HCT116 (cell line): Measurements from ENCODE around the gene GOLGA2.

Experiments
- CTCF ChIP-seq, 3 experiments: fragments of 200-600 bp in 1 of 3; sonication (generic) in 1 of 3; IDR thresholded peaks in 2 of 3; conservative IDR thresholded peaks in 1 of 3; 2 replicates each; pipeline ENCODE4 v1.5.1; 2012 to 2017; ENCODE audit warnings: low read depth in 2 of 3, low read length in 2 of 3, antibody characterized with exemption in 1 of 3, borderline replicate concordance in 1 of 3, control low read depth in 1 of 3, mild to moderate bottlenecking in 1 of 3, mixed read lengths in 1 of 3, mixed run types in 1 of 3, moderate library complexity in 1 of 3; ENCODE audit not compliant: insufficient read depth in 1 of 3
- EGR1 ChIP-seq: IDR thresholded peaks from 2 replicates; pipeline ENCODE4 v1.6.1; 2012; ENCODE audit warnings: low read depth
- EZH2 ChIP-seq: fragments of 200-600 bp; sonication (generic); IDR thresholded peaks from 2 replicates; pipeline ENCODE4 v1.6.1; 2017; ENCODE audit warnings: antibody characterized with exemption, mixed run types
- JUND ChIP-seq: IDR thresholded peaks from 2 replicates; pipeline ENCODE4 v1.6.1; 2012
- YY1 ChIP-seq: IDR thresholded peaks from 2 replicates; pipeline ENCODE4 v1.6.1; 2011; ENCODE audit warnings: low read length, low read depth, moderate library complexity, mild to moderate bottlenecking; ENCODE audit not compliant: insufficient replicate concordance; ENCODE audit errors: extremely low read depth

- TF ChIP-seq EGR1 (no peak), CTCF (IDR thresholded peaks at IDR 0.05 in 2 of 3, conservative IDR thresholded peaks at IDR 0.05 in 1 of 3; ENCODE audit: borderline replicate concordance in 1 of 3, insufficient read depth in 1 of 3, low read depth in 2 of 3, low read length in 2 of 3) (no peak), JUND (no peak), YY1 (no peak), EZH2 (no peak)
Measured at GRCh38 chr9:128219831-128220230, 56.0 kb downstream of the GOLGA2 start.
